ENCODE measurements around the gene COL28A1. TPM values are rescaled to one million over a fixed set of nuclear protein-coding genes. Genes with fewer than 3 reads are reported as not detected.

Gene COL28A1
- total RNA-seq, 2 donors from 2014 or later, result 1.8 to 6.2 TPM

GRCh38 chr7:7321681-7322080 is 214.0 kb downstream of the COL28A1 start:
- TF ChIP-seq, protein P1, sequence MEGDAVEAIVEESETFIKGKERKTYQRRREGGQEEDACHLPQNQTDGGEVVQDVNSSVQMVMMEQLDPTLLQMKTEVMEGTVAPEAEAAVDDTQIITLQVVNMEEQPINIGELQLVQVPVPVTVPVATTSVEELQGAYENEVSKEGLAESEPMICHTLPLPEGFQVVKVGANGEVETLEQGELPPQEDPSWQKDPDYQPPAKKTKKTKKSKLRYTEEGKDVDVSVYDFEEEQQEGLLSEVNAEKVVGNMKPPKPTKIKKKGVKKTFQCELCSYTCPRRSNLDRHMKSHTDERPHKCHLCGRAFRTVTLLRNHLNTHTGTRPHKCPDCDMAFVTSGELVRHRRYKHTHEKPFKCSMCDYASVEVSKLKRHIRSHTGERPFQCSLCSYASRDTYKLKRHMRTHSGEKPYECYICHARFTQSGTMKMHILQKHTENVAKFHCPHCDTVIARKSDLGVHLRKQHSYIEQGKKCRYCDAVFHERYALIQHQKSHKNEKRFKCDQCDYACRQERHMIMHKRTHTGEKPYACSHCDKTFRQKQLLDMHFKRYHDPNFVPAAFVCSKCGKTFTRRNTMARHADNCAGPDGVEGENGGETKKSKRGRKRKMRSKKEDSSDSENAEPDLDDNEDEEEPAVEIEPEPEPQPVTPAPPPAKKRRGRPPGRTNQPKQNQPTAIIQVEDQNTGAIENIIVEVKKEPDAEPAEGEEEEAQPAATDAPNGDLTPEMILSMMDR (IDR thresholded peaks at IDR 0.05), result no peak
- TF ChIP-seq POLR2AphosphoS5 (IDR thresholded peaks at IDR 0.05), result peak; percentile 70
- no peaks in the 10 kb centered on the region for H3K27me3 ChIP-seq (replicated peaks; ENCODE audit: insufficient read depth)
- peak overlapping the region; percentile 31 to 55 for H3K27ac ChIP-seq
- H3K4me1 ChIP-seq (replicated peaks), result no peaks in the 10 kb centered on the region
- no peak overlapping the region for H3K4me3 ChIP-seq
- no peaks in the 10 kb centered on the region for H3K36me3 ChIP-seq
- H3K9me3 ChIP-seq, result no peaks in the 10 kb centered on the region
- WGBS, result 41% methylated on average over 5 of the region's 5 CpGs
- intact Hi-C loops (cut with DNase I), result no loop called here
- peak; percentile 80 for DNase-seq (ENCODE audit: low spot score)

DNA sequence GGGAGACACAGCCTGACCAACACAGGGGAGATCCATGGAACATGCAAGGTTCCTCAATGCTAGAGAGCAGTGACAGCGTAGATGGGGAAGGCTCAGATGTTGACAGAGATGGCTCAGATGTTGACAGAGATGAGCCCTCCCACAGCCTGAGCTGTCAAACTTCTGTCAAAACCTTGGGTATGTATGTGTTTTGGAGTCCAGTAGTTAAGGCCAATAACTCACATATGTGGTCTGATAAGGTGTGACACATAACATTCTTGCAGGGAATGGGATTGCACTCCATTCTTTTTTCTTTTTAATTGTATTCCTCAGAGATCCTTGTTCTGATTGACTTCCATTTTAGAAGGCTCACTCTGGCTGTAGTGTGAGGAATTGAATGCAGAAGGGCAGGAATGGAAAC is 217.1 kb downstream of the COL28A1 start:
- DNase-seq (ENCODE audit: low spot score), result no peak
- Histone ChIP-seq H3K4me3 (no peak overlapping the region), H3K4me1 (replicated peaks) (no peaks in the 10 kb centered on the region), H3K36me3 (no peaks in the 10 kb centered on the region), H3K27me3 (replicated peaks; ENCODE audit: insufficient read depth) (no peaks in the 10 kb centered on the region), H3K9me3 (no peaks in the 10 kb centered on the region), H3K27ac (no peak overlapping the region)
- TF ChIP-seq, protein P1 (IDR thresholded peaks at IDR 0.05), result no peak
- TF ChIP-seq POLR2A (IDR thresholded peaks at IDR 0.05), result no peak
- TF ChIP-seq POLR2AphosphoS5 (IDR thresholded peaks at IDR 0.05), result no peak
- 90% methylated on average over 1 of the region's 1 CpG for WGBS
- intact Hi-C loops (cut with DNase I), result no loop called here

GRCh38 chr7:7317850-7318249 is 217.8 kb downstream of the COL28A1 start:
- no peaks in the 10 kb centered on the region for H3K4me1 ChIP-seq (replicated peaks)
- 85% methylated on average over 4 of the region's 4 CpGs for WGBS
- no peaks in the 10 kb centered on the region for H3K36me3 ChIP-seq

GRCh38 chr7:7315851-7316250 is 219.8 kb downstream of the COL28A1 start:
- 71% methylated on average over 3 of the region's 3 CpGs for WGBS
- no peak for DNase-seq (ENCODE audit: low spot score)
- TF ChIP-seq, protein P1 (IDR thresholded peaks at IDR 0.05), result no peak
- TF ChIP-seq POLR2A (IDR thresholded peaks at IDR 0.05), result no peak
- no peak for TF ChIP-seq POLR2AphosphoS5 (IDR thresholded peaks at IDR 0.05)
- Histone ChIP-seq H3K4me1 (replicated peaks) (no peaks in the 10 kb centered on the region), H3K27me3 (replicated peaks; ENCODE audit: insufficient read depth) (no peaks in the 10 kb centered on the region), H3K4me3 (no peak overlapping the region), H3K27ac (no peak overlapping the region), H3K9me3 (no peaks in the 10 kb centered on the region), H3K36me3 (no peaks in the 10 kb centered on the region)
- intact Hi-C loops (cut with DNase I), result no loop called here

More at GRCh38 chr7:7317850-7318249, 217.8 kb downstream of the COL28A1 start:
- intact Hi-C loops (cut with DNase I), result no loop called here
- no peaks in the 10 kb centered on the region for H3K9me3 ChIP-seq
- no peak for DNase-seq (ENCODE audit: low spot score)
- no peak overlapping the region for H3K4me3 ChIP-seq
- TF ChIP-seq, protein P1 (IDR thresholded peaks at IDR 0.05), result no peak
- TF ChIP-seq POLR2A (IDR thresholded peaks at IDR 0.05) (no peak), POLR2AphosphoS5 (IDR thresholded peaks at IDR 0.05) (no peak)
- no peak overlapping the region for H3K27ac ChIP-seq
- H3K27me3 ChIP-seq (replicated peaks; ENCODE audit: insufficient read depth), result no peaks in the 10 kb centered on the region

DNA sequence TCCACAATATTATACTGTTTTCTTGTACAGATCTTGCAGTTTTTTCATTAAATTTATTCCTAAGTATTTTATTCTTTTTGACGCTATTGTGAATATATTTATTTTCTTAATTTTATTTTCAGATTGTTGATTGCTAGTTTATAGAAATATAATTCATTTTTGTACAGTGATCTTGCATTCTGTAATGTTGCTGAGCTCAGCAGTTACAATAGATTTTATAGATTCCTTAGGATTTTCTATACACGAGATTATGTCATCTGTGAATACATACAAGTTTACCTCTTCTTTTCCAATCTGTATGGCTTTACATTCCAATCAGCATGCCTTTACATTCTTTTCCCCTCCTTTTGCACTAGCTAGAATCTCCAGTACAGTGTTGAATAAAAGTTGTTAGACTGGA is 223.3 kb downstream of the COL28A1 start:
- H3K9me3 ChIP-seq, result no peaks in the 10 kb centered on the region
- intact Hi-C loops (cut with DNase I), result no loop called here
- no peak for DNase-seq (ENCODE audit: low spot score)
- H3K36me3 ChIP-seq, result no peaks in the 10 kb centered on the region
- TF ChIP-seq, protein P1 (IDR thresholded peaks at IDR 0.05), result no peak
- H3K27ac ChIP-seq, result no peak overlapping the region
- H3K4me3 ChIP-seq, result no peak overlapping the region
- no peaks in the 10 kb centered on the region for H3K4me1 ChIP-seq (replicated peaks)
- no peaks in the 10 kb centered on the region for H3K27me3 ChIP-seq (replicated peaks; ENCODE audit: insufficient read depth)
- 69% methylated on average over 2 of the region's 2 CpGs for WGBS

Data from prostate gland (tissue), 2 donors.